Measurements from ENCODE around the gene DCAF17.

Gene DCAF17

GRCh38 chr2:171391532-171391931, 42.5 kb upstream of the DCAF17 start:
- no peak overlapping the region for H3K4me3 ChIP-seq (ENCODE audit: low read depth, low read length)
- TF ChIP-seq CTCF (conservative IDR thresholded peaks at IDR 0.05; ENCODE audit: low read depth, low read length): no peak
- DNase-seq (ENCODE audit: low read depth): no peak

- no peak for TF ChIP-seq CTCF (conservative IDR thresholded peaks at IDR 0.05; ENCODE audit: low read depth, low read length)
- DNase-seq (ENCODE audit: low read depth): no peak
- H3K4me3 ChIP-seq (ENCODE audit: low read depth, low read length): no peak overlapping the region
Measured at GRCh38 chr2:171393487-171393886, 40.5 kb upstream of the DCAF17 start.

- no peak overlapping the region for H3K4me3 ChIP-seq (ENCODE audit: low read depth, low read length)
- TF ChIP-seq CTCF (conservative IDR thresholded peaks at IDR 0.05; ENCODE audit: low read depth, low read length): no peak
- DNase-seq (ENCODE audit: low read depth): no peak
Measured at GRCh38 chr2:171394164-171394740, 39.8 kb upstream of the DCAF17 start.

GRCh38 chr2:171399292-171399691, 34.7 kb upstream of the DCAF17 start:
- TF ChIP-seq CTCF (conservative IDR thresholded peaks at IDR 0.05; ENCODE audit: low read depth, low read length): no peak
- DNase-seq (ENCODE audit: low read depth): no peak
- H3K4me3 ChIP-seq (ENCODE audit: low read depth, low read length): no peak overlapping the region

GRCh38 chr2:171400395-171400794, 33.6 kb upstream of the DCAF17 start:
- no peak for DNase-seq (ENCODE audit: low read depth)
- no peak for TF ChIP-seq CTCF (conservative IDR thresholded peaks at IDR 0.05; ENCODE audit: low read depth, low read length)

GRCh38 chr2:171401947-171402346, 32.1 kb upstream of the DCAF17 start:
- no peak overlapping the region for H3K4me3 ChIP-seq (ENCODE audit: low read depth, low read length)
- no peak for DNase-seq (ENCODE audit: low read depth)
- TF ChIP-seq CTCF (conservative IDR thresholded peaks at IDR 0.05; ENCODE audit: low read depth, low read length): no peak

More at GRCh38 chr2:171400395-171400794, 33.6 kb upstream of the DCAF17 start:
- H3K4me3 ChIP-seq (ENCODE audit: low read depth, low read length): no peak overlapping the region

GRCh38 chr2:171402906-171403580, 31.0 kb upstream of the DCAF17 start:
- H3K4me3 ChIP-seq (ENCODE audit: low read depth, low read length): no peak overlapping the region
- DNase-seq (ENCODE audit: low read depth): peak; percentile 46
- no peak for TF ChIP-seq CTCF (conservative IDR thresholded peaks at IDR 0.05; ENCODE audit: low read depth, low read length)
